SIG-M5 (cell line): Measurements from ENCODE around the gene FANK1.
"Not testable (repeated sequence)": the region's sequence is repeated elsewhere in the genome, so short reads cannot be mapped to it uniquely, and the experiment has no call there.

ENCODE experiments used
- DNase-seq: peaks from one replicate; lab custom pipeline; 2025; lab: John Stamatoyannopoulos, UW

The FANK1 gene

DNA sequence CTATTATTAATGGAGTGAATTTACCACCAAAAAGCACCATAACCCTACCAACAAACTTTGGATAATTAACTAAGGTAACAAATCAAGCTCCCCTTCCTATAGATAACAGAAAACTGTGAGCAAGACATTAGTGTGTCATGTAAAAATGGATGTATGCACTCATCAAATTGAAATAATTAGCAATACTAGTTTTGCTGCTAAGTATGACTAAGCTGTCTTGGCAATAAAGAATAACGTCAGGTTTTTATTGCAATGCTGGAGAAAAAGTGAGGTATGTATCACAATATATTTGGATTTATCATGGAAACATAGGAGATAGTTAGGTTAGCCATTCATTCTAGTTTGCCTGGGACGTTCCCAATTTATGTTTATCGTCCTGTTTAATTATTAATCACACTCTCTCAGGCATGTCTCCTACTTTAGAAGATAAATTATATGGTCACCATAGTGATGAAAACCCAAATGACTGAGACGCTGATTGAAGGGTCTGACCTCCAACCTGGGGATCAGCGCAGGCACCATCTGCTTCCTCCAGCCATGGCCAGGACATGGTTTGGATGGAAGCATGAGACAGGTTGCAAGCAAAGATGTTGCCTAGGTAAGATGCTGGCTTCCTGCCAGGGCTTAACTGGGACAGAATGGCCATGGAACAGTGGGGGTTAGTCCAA is 125.6 kb downstream of the FANK1 start:
- DNase-seq = no peak

- DNase-seq = no peak
These were observed 126.5 kb downstream of the FANK1 start for GRCh38 chr10:126022841-126023240.

- DNase-seq = no peak
These were observed 131.3 kb downstream of the FANK1 start for GRCh38 chr10:126027692-126028091.

- no peak for DNase-seq
These were observed 133.6 kb downstream of the FANK1 start for GRCh38 chr10:126029999-126030398.

- no peak for DNase-seq
These were observed 138.2 kb downstream of the FANK1 start for GRCh38 chr10:126034586-126034985.

- no peak for DNase-seq
These were observed 140.2 kb downstream of the FANK1 start for GRCh38 chr10:126036515-126036914.

DNA sequence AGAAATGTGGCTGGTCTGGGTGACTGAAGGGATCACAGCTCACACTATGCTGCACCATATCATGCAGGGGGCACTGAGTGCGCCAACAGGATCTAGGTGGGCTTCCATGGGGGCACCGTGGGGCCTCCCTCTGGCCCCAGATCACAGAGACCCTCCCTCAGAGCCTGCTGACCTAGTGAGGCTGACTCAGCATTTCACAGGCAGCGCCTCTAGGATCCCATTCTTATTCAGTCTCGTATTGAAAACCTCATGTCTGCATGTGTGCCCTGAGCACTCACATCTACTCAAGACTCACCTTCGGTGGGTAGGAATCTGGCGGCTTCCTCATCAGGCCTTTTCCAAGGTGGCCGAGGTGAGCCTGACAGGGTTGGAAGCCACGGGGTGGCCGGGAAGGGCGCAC is 141.6 kb downstream of the FANK1 start:
- no peak for DNase-seq

DNA sequence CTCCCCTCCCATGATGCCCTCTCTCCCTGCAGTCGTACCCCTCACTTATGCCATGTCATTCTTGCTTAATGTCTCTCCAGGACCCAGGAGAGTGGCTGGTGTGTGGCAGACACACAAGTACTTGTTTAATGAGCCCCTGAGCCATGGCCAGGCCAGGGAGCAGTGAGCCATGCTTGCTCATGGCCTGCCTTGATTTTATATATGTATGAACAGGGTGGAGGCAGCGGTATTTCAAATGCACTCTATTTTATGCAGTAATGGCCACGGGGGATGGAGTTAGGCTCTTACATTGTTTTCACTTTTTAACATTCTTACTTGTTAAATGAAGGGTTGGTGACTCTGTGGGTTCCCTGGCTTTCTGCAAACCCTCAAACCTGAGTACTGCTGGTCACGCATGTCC is 144.8 kb downstream of the FANK1 start:
- DNase-seq = no peak

- DNase-seq = no peak
These were observed 145.5 kb downstream of the FANK1 start for GRCh38 chr10:126041804-126042231.

DNA sequence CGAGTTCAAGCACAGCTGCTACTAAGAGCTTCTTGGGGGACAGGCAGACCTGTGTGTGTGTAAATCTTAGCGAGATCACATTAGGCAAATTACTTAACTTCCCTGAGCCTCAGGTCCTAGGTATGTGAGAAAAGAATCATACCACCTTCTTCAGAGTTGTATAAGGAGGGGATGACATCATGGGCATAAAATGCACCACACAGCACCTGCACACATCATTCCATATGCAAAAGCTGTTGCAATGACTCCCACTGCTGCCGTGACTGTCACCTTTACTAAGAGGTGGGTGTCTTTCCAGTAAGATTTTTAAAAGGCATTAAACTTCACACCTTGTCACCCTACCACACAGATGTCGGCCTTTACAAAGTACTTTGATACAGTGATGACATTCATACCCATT is 146.0 kb downstream of the FANK1 start:
- no peak for DNase-seq

DNA sequence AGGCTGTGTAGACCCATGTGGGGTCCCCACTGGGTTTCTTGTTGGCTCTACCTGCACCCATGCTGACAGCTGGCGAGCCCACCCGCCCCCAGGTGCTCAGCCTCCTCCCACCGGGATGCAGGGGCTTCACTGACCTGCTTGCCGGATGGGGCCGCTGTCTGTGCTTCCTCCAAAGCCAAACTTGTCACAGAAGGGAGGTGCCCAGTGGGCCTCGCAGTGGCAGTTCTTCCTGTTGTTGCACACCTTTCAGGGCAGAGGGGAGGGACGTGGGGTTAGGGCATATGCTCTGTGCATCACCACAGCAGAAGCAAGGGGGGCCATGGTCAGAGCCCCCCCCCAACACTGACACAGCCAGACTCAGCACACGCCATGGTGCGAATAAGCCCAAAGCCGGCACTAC is 146.5 kb downstream of the FANK1 start:
- no peak for DNase-seq

DNA sequence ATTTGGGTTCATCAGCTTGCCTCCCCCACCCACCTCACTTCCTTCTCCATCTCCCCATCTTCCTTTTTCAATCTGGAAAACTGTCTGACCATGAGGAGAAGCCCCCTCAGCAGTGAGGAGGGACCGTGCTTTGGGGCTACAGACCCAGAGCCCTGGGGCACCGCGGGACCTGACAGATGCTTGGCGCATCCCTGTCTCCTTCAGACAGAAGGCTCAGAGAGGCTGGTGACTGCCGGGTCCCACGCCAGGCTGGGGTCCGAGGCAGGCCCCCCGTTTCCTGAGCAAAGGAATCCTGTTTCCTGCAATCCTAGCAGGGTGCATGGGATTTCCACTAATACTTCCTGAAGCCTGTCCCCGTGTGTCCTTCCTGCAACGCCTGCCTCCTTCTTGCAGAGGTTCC is 147.0 kb downstream of the FANK1 start:
- no peak for DNase-seq

DNA sequence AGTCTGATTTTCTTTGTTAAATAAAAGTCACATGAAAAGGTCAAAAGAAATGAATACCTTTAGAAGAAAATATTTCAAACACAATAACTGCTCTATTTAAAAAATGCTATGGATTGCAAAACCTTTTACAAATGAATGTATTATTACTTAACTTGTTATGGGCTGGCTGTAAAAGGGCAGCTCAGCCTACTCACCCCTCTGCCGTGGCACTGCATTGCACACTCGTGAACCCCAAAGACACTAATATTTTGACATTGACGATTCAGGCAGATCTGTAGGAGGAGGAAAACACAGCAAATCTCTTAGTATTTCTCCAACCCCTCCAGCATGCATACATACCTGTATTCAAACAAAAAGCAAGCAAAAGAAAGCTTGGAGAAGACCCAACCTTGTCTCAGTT is 149.5 kb downstream of the FANK1 start:
- DNase-seq = no peak

GRCh38 chr10:126046831-126047230 is 150.5 kb downstream of the FANK1 start:
- DNase-seq = no peak

- not testable (repeated sequence) for DNase-seq
These were observed 151.4 kb downstream of the FANK1 start for GRCh38 chr10:126047749-126048148.

DNA sequence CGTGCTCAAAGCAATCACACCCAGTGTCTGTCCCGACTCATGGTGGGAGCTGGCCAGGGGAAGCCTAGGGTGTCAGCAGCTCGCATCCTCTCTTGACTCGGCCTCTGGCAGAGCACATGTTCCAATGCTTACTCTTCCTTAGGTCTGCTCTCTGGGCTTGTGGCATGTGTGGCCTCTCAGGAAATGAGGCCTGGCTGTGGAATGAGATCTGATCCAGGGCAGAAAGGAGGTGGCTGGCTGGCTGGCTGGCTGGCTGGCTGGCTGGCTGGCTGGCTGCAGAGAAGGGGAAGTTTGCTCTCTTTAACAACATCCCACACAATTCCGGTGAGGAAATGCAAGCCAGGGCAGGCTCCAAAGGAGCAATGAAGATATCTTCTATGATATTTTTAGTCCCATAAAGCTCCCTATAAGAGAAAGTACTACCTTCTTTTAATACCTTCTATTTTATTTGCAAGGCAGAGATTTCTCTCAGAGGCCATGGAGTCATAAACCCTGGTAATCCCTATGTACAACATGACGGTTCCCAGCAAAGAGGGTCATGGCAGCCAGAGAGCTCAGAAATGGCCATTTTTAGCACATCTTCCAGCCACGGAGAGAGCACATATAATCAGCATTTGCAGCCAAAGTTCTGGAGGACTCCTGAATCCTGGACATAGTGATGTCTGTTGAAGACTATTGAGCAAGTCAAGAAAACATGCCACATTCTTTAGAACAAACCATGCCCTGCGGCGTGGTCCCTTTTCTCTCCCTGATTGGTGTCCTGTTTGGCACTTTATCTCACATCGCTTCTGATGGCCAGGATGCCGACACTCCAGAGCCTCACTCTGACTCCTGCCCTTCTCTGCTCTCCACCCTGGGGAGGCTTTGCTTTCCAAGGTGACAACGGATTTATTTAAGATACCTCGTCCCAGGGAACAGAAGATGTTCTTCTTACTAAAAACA is 153.7 kb downstream of the FANK1 start:
- no peak for DNase-seq

- DNase-seq = no peak
These were observed 155.8 kb downstream of the FANK1 start for GRCh38 chr10:126052171-126052570.

GRCh38 chr10:126054191-126054590 is 157.8 kb downstream of the FANK1 start:
- no peak for DNase-seq

GRCh38 chr10:126057494-126057893 is 161.1 kb downstream of the FANK1 start:
- no peak for DNase-seq

- no peak for DNase-seq
These were observed 161.7 kb downstream of the FANK1 start for GRCh38 chr10:126058104-126058503.

DNA sequence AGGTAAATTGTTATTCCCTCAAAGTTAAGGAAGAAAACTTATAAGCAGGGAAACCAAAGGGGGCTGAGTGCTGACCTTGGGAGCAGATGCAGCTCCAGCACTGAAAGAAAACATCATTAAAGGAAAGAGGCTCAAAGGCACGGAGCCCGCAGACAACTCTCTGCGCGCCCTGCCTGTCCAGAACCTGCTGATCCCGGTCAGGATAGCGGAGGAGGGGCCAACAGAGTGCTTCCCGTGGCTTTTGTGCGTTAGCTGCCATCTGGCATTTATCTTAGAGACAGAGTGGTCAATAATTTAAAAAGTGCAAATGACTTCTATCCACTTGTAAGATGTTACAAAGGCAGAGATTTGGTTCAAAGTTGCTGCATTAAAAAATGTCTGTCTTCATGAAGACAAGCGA is 162.1 kb downstream of the FANK1 start:
- DNase-seq = no peak
